Measurements from ENCODE around the gene HEATR3.

HEATR3 gene

GRCh38 chr16:50065624-50066481 lies at the start of gene HEATR3:
Gene HEATR3 (plus strand): TSS chr16:50065970. CDS start chr16:50066132, 162 bp downstream.
- DNase-seq = peak; percentile 95

- DNase-seq = no peak
Measured at GRCh38 chr16:50017553-50017952, 48.2 kb upstream of the HEATR3 start.

- peak; percentile 25 for DNase-seq
Measured at GRCh38 chr16:50021544-50021943, 44.2 kb upstream of the HEATR3 start.

- DNase-seq = no peak
Measured at GRCh38 chr16:50023641-50024040, 42.1 kb upstream of the HEATR3 start.

- no peak for DNase-seq
Measured at GRCh38 chr16:50024207-50024606, 41.6 kb upstream of the HEATR3 start.

GRCh38 chr16:50024684-50025536 lies 40.9 kb upstream of the HEATR3 start, which contains the start of gene CNEP1R1:
Gene CNEP1R1 (plus strand): TSS chr16:50025225. CDS start chr16:50025316, 91 bp downstream.
- DNase-seq = peak; percentile 98

- DNase-seq = peak; percentile 51
Measured at GRCh38 chr16:50025537-50025931, 40.2 kb upstream of the HEATR3 start.

GRCh38 chr16:50027829-50028228 lies 37.9 kb upstream of the HEATR3 start:
- no peak for DNase-seq

- DNase-seq = peak; percentile 88
Measured at GRCh38 chr16:50035468-50035992, 30.2 kb upstream of the HEATR3 start.

GRCh38 chr16:50036426-50036825 lies 29.3 kb upstream of the HEATR3 start:
- DNase-seq = peak; percentile 52

- no peak for DNase-seq
Measured at GRCh38 chr16:50037662-50038220, 28.0 kb upstream of the HEATR3 start.

- no peak for DNase-seq
Measured at GRCh38 chr16:50038286-50038685, 27.5 kb upstream of the HEATR3 start.

GRCh38 chr16:50038756-50039529 lies 26.8 kb upstream of the HEATR3 start:
- DNase-seq = no peak

GRCh38 chr16:50040018-50040417 lies 25.8 kb upstream of the HEATR3 start:
- no peak for DNase-seq

- DNase-seq = no peak
Measured at GRCh38 chr16:50040710-50041109, 25.1 kb upstream of the HEATR3 start.

GRCh38 chr16:50043358-50043757 lies 22.4 kb upstream of the HEATR3 start:
- no peak for DNase-seq

GRCh38 chr16:50045412-50045811 lies 20.4 kb upstream of the HEATR3 start:
- no peak for DNase-seq

GRCh38 chr16:50046853-50047252 lies 18.9 kb upstream of the HEATR3 start:
- DNase-seq = no peak

- no peak for DNase-seq
Measured at GRCh38 chr16:50047864-50048263, 17.9 kb upstream of the HEATR3 start.

- DNase-seq = no peak
Measured at GRCh38 chr16:50050802-50051201, 15.0 kb upstream of the HEATR3 start.

GRCh38 chr16:50056226-50056625 lies 9.5 kb upstream of the HEATR3 start:
- peak; percentile 15 for DNase-seq

- no peak for DNase-seq
Measured at GRCh38 chr16:50058091-50058771, 7.5 kb upstream of the HEATR3 start.
